Tibial artery (tissue), 4 donors: ENCODE data around the gene CHST13.
A peak's percentile ranks its signal among the peaks of the same experiment; 100 is the strongest.

ENCODE experiments used
- DNase-seq, 2 donors: peaks; one replicate each; pipeline ENCODE4 v3.0.0-alpha.2; 2019
- H3K27ac ChIP-seq, 2 donors: fragments of 200-600 bp; sonication (generic) in 1 of 2; 1 replicate in 1 of 2; 2 replicates in 1 of 2; pipeline ENCODE4 v1.5.1; 2018 to 2019; ENCODE audit warnings: mild to moderate bottlenecking in 1 of 2
- H3K27me3 ChIP-seq, 2 donors: fragments of 200-600 bp; sonication (generic) in 1 of 2; one replicate each; pipeline versions ENCODE4 v1.5.1 to v1.6.0; 2016 to 2019
- H3K36me3 ChIP-seq, 3 donors: fragments of 200-600 bp; sonication (generic) in 2 of 3; one replicate each; pipeline ENCODE4 v1.5.1; 2016 to 2019; ENCODE audit warnings: mild to moderate bottlenecking in 2 of 3
- H3K4me1 ChIP-seq, 4 donors: fragments of 200-600 bp; sonication (generic) in 2 of 4; 1 replicate in 3 of 4; 2 replicates in 1 of 4; pipeline ENCODE4 v1.5.1; 2016 to 2019
- H3K4me3 ChIP-seq, 2 donors: fragments of 200-600 bp; sonication (generic) in 1 of 2; 1 replicate in 1 of 2; 2 replicates in 1 of 2; pipeline ENCODE4 v1.5.1; 2018 to 2019; ENCODE audit warnings: mild to moderate bottlenecking in 2 of 2
- H3K9me3 ChIP-seq, 3 donors: fragments of 200-600 bp; sonication (generic) in 1 of 3; one replicate each; pipeline ENCODE4 v1.5.1; 2016 to 2019
- intact Hi-C: fragments of 100-400 bp; cut with DNase I; formaldehyde crosslinking; loops from one replicate; pipeline ENCODE4 v1.15.0; 2023; ENCODE audit warnings: low total_unique reads
- TF ChIP-seq, protein P1 (sequence below), 2 experiments: fragments of 200-600 bp in 1 of 2; fragments of 450-650 bp in 1 of 2; IDR thresholded peaks; one replicate each; pipeline ENCODE4 v1.5.1; 2017 to 2019; ENCODE audit warnings: antibody characterized with exemption in 2 of 2, mild to moderate bottlenecking in 1 of 2, moderate library complexity in 1 of 2

CHST13 gene

DNA sequence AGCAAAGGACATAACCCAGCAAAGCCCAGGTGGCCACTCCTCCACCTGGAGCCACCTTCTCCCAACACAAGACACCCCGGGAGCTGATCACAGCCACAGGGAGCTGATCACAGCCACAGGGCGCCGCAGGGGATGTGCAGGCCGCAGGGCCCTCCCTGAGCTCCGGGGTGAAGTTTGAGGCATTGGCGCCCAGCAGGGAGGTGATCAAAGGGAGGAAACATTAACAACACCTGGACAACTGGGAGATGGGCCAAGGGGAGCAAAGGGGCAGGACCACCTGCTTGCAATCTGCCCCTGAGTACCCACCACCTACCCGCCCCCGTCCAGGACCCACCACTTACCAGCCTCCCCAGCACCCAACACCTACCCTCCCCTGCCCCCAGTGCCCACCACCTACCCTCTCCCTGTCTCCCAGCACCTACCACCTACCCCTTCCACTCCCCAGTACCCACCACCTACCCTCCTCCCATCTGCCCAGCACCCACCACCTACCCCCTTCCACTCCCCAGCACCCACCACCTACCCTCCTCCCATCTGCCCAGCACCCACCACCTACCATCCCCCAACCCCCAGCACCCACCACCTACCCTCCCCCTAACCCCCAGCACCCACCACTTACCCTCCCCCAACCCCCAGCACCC lies 8.8 kb upstream of the CHST13 start:
- no peak overlapping the region for H3K27ac ChIP-seq
- intact Hi-C loops: no loop called here

DNA sequence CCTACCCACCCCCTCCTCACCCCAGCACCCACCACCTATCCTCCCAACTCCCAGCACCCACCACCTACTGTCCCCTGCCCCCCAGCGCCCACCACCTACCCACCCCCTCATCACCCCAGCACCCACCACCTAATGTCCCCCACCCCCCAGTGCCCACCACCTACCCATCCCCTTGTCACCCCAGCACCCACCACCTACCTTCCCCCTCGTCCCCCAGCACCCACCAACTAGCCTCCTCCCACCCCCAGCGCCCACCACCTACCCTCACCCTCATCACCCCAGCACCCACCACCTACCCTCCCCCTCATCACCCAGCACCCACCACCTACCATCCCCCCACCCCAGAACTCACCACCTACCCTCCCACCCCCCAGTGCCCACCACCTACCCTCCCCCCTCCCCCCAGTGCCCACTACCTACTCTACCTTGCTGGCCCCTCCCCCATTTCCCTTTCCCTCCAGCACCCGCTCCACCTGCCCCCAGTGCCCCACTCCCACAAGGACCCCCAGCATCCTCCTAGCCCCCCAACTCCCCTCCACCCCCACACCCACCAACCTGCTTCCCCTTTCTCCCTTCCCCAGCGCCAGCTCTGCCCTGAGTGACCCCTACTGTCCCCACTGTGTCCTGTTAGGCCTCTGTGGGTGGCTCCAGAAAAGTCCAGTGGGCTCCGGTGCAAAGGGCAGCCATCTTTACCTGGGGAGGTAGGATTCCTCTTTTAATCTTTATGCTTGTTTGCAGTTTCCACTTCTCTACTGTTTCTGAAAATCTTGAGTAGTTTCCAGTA lies 7.6 kb upstream of the CHST13 start:
- no peak overlapping the region for H3K27ac ChIP-seq
- intact Hi-C loops: no loop called here
- TF ChIP-seq, protein P1, sequence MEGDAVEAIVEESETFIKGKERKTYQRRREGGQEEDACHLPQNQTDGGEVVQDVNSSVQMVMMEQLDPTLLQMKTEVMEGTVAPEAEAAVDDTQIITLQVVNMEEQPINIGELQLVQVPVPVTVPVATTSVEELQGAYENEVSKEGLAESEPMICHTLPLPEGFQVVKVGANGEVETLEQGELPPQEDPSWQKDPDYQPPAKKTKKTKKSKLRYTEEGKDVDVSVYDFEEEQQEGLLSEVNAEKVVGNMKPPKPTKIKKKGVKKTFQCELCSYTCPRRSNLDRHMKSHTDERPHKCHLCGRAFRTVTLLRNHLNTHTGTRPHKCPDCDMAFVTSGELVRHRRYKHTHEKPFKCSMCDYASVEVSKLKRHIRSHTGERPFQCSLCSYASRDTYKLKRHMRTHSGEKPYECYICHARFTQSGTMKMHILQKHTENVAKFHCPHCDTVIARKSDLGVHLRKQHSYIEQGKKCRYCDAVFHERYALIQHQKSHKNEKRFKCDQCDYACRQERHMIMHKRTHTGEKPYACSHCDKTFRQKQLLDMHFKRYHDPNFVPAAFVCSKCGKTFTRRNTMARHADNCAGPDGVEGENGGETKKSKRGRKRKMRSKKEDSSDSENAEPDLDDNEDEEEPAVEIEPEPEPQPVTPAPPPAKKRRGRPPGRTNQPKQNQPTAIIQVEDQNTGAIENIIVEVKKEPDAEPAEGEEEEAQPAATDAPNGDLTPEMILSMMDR (IDR thresholded peaks at IDR 0.05): no peak
- peaks cover 0 to 18% of the 10 kb centered on the region in 2 donors for H3K27me3 ChIP-seq
- H3K4me1 ChIP-seq: no peaks in the 10 kb centered on the region
- H3K4me3 ChIP-seq: no peak overlapping the region
- no peaks in the 10 kb centered on the region for H3K9me3 ChIP-seq
- no peaks in the 10 kb centered on the region for H3K36me3 ChIP-seq
- no peak for DNase-seq

More for the DNA sequence above, 8.8 kb upstream of the CHST13 start:
- Histone ChIP-seq H3K4me1 (no peaks in the 10 kb centered on the region), H3K9me3 (no peaks in the 10 kb centered on the region), H3K27me3 (peaks cover 0 to 18% of the 10 kb centered on the region in 2 donors), H3K4me3 (no peak overlapping the region), H3K36me3 (no peaks in the 10 kb centered on the region)
- DNase-seq: no peak
- TF ChIP-seq, protein P1 (IDR thresholded peaks at IDR 0.05): no peak

DNA sequence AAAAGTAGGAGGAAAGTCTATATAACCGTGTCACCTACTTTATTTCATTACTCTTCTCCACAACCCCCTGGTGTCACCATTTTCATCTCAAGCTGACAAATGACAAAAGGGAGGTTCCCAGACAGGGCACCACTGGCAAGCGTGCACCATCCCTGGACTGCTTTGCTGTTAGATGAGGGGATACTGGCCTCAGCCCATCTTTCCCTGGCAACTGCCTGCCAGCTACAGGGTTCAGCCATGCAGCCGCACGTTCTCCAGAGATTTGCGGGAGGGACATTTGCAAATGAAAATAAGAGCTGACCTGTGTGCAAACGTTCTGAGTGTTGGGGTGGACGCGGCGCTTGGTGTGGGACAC lies 7.0 kb upstream of the CHST13 start:
- H3K4me1 ChIP-seq: no peaks in the 10 kb centered on the region
- DNase-seq: no peak
- no peak overlapping the region for H3K27ac ChIP-seq
- peaks cover 0 to 18% of the 10 kb centered on the region in 2 donors for H3K27me3 ChIP-seq
- no peak overlapping the region for H3K4me3 ChIP-seq
- no peaks in the 10 kb centered on the region for H3K36me3 ChIP-seq
- TF ChIP-seq, protein P1 (IDR thresholded peaks at IDR 0.05): no peak
- H3K9me3 ChIP-seq: no peaks in the 10 kb centered on the region
- intact Hi-C loops: no loop called here

DNA sequence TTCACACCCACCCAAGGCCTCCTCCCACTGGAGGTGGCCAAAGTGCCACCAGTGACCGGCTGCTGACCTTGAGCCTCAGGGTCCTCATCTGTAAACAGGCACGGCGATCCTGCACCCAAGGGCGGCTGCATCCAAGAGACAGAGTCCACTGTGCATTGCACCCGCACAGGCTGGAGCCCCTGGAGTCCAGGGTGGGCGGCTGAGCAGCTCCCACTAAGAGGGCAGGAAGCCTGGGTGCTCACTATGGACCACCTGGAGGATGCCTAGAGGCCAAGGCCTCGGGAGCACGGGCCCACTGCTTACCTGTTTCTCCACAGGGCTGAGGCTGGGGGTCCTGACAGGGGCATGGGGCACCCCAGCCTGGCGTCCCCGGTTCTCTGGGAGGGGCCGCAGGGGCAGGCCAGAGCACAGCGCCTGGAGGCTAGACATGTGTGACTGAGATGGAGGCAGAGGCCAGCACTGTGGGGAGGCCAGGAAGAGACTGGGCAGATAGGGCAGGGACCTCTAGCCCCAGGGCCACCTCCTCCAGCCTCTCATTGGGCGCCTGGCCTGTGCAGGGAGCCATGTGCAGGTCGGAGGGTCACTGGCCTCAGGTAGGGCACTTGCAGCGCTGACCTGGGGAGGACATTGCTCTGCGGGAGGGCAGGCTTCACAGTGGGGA lies 6.5 kb upstream of the CHST13 start, which contains the start of gene UROC1:
UROC1 (minus strand) TSS at position 483 of the 661 bp plus-strand sequence; CDS start at position 429, 54 bp downstream.
- Histone ChIP-seq H3K36me3 (no peaks in the 10 kb centered on the region), H3K27ac (no peak within 1 kb of the TSS), H3K9me3 (no peaks in the 10 kb centered on the region), H3K4me1 (no peaks in the 10 kb centered on the region), H3K27me3 (peaks cover 0 to 18% of the 10 kb centered on the region in 2 donors), H3K4me3 (no peak within 1 kb of the TSS)
- peak in 1 of 2 donors; percentile 47 for DNase-seq
- intact Hi-C loops: no loop called here
- TF ChIP-seq, protein P1 (IDR thresholded peaks at IDR 0.05): no peak

DNA sequence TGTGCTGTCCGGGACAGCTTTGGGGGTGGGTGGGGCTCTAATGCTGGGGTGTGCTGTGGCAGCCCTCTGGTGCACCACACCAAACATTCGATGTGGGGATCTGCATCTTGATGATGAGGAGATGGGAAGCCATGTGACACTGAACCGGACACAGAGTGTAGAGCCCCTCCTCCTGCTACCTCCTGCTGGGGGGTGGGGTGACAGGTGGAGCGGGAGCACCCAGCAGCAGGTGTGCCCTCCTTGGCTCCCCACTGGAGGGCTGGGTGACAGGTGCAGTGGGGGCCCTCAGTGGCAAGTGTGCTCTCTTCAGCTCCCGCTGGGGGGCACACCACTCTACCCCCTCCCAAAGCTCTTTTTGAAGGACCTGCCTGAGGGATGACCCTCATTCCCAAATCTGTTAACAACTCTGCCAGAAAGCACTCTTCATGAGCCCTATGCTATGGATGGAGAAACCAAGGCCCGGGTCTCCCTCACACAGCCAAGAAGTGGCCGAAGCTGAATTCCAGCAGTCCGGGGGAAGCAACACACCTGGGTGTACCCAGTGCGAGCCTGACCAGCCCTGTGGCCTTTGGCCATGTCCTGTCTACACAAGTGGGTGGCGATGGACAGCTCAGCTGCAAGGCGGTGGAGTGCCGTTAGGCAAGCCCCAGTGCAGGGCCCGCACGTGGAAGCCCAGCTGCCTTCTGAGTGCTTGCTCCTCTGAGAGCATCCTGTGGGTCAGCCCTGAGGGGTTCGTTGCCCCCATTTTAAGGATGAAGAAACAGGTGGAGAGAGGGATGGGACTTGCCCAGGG lies 5.8 kb upstream of the CHST13 start:
- intact Hi-C loops: no loop called here
- H3K27ac ChIP-seq: no peak overlapping the region
- peak in 1 of 2 donors; percentile 49 for DNase-seq
- H3K27me3 ChIP-seq: peaks cover 0 to 19% of the 10 kb centered on the region in 2 donors
- H3K4me1 ChIP-seq: no peaks in the 10 kb centered on the region
- no peaks in the 10 kb centered on the region for H3K36me3 ChIP-seq
- TF ChIP-seq, protein P1 (IDR thresholded peaks at IDR 0.05): no peak
- H3K9me3 ChIP-seq: no peaks in the 10 kb centered on the region
- no peak overlapping the region for H3K4me3 ChIP-seq
